Spinal cord (tissue), 10 donors: ENCODE data around the gene ORC5. TPM values are rescaled to one million over a fixed set of nuclear protein-coding genes. Genes with fewer than 3 reads are reported as not detected.
"Not testable (repeated sequence)": the region's sequence is repeated elsewhere in the genome, so short reads cannot be mapped to it uniquely, and the experiment has no call there.

Source experiments
- DNase-seq, 6 donors: peaks; one replicate each; pipeline versions ENCODE4 v3.0.0 to v3.0.0-alpha.2; 2013 to 2015; ENCODE audit warnings: low spot score in 6 of 6, low read depth in 4 of 6
- H3K27ac ChIP-seq: one replicate; pipeline ENCODE4 v1.5.1; 2013; ENCODE audit warnings: low read depth, low read length, control low read depth
- H3K27me3 ChIP-seq: one replicate; pipeline ENCODE4 v1.6.1; 2013; ENCODE audit warnings: low read length; ENCODE audit not compliant: control insufficient read depth, insufficient read depth
- H3K36me3 ChIP-seq: one replicate; pipeline ENCODE4 v1.6.1; 2013; ENCODE audit warnings: low read length; ENCODE audit not compliant: control insufficient read depth, insufficient read depth
- H3K4me1 ChIP-seq: one replicate; pipeline ENCODE4 v1.6.1; 2013; ENCODE audit warnings: low read length; ENCODE audit not compliant: control insufficient read depth, insufficient read depth
- H3K4me3 ChIP-seq: one replicate; pipeline ENCODE4 v1.5.1; 2013; ENCODE audit warnings: low read depth, low read length, control low read depth
- H3K9me3 ChIP-seq: one replicate; pipeline ENCODE4 v1.6.1; 2013; ENCODE audit warnings: low read length; ENCODE audit not compliant: control insufficient read depth, insufficient read depth
- WGBS: methylation state at CpG from one replicate; pipeline ENCODE4 v1.1.5; 2013; ENCODE audit warnings: missing lambda C conversion rate; ENCODE audit not compliant: insufficient coverage; 5-methylcytosine and 5-hydroxymethylcytosine counted together
- polyA plus RNA-seq, 2 donors: library from polyadenylated mRNA; unstranded; fragments of 120-200 nt; gene quantifications; one replicate each; pipeline ENCODE4 v1.2.1, GENCODE V29; 2013; ENCODE audit not compliant: insufficient read length in 2 of 2
- total RNA-seq, 2 donors: library from RNA; depleted of rRNA in 1 of 2; stranded (reverse); fragments of 120-200 nt in 1 of 2; fragments of >200 nt in 1 of 2; gene quantifications; one replicate each; pipeline versions ENCODE4 v1.2.3 to v1.2.4, GENCODE V29; 2013 to 2014
- donor health status: healthy.

The ORC5 gene
- total and polyA plus RNA-seq, 4 donors, result 18.5 to 42.1 (median 19.9) TPM

DNA sequence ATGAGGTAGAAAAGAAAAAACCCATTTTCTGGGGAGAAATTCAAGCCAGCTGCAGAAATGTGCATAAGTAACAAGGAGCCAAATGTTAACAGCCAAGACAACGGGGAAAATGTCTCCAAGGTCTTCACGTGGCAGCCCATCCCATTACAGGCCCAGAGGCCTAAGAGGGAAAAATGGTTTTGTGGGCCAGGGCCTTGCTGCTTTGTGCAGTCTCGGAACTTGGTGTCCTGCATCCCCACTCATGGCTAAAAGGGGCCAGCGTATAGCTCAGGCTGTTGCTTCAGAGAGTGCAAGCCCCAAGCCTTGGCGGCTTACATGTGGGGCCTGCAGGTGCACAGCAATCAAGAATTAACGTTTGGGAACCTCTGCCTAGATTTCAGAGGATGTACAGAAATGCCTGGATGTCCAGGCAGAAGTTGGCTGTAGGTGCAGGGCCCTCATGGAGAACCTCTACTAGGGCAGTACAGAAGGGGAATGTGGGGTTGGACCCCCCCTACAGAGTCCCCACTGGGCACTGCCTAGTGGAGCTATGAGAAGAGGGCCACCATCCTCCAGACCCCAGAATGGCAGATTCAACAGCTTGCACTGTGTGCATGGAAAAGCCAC is 9.0 kb downstream of the ORC5 start:
- Histone ChIP-seq H3K27me3 (no peaks in the 10 kb centered on the region), H3K27ac (no peak overlapping the region), H3K4me1 (no peaks in the 10 kb centered on the region), H3K9me3 (peaks cover 5% of the 10 kb centered on the region), H3K4me3 (no peak overlapping the region), H3K36me3 (peaks cover 7% of the 10 kb centered on the region)
- WGBS, result 89% methylated on average over 6 of the region's 6 CpGs
- DNase-seq, result no peak

DNA sequence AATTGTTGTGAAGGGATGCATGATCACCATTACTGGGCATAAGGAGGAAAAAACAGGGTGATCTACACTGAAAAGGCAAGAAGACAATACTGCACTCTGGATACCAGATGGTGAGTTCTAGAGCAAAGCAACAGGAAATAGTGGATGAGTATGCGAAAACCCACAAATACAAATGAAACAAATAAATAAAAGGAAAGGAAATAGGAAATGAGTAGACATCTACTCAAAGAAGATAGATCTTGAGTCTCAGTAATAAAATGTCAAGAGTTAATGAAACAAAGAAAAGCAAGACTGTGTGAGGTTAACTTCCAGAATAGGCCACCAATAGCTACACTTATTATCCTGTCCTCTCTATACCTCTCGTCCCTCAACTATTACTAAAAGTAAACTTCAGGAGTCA is 11.7 kb downstream of the ORC5 start:
- no peaks in the 10 kb centered on the region for H3K4me1 ChIP-seq
- peaks cover 7% of the 10 kb centered on the region for H3K36me3 ChIP-seq
- no CpG with 5 or more reads among the region's 2 CpGs for WGBS
- H3K27me3 ChIP-seq, result no peaks in the 10 kb centered on the region
- H3K9me3 ChIP-seq, result peaks cover 5% of the 10 kb centered on the region
- no peak overlapping the region for H3K27ac ChIP-seq
- DNase-seq, result no peak
- no peak overlapping the region for H3K4me3 ChIP-seq

DNA sequence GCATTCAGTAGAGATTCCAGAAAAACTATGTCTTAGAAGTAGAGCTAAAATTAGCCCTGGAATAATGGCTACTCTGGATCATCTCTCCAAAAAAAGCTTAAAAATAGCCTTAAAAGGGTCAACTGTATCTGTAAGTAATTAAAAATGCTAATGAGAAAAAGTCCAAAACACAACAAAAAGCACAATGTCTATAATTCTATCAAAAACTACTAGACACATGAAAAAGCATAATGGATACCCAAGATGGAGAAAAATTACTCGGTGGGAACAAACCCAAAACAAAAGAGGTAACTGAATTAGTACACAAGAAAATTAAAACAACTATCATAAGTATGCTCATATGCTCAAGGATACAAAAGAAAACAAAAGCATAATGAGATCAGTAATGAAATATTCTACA is 15.4 kb downstream of the ORC5 start:
- Histone ChIP-seq H3K4me1 (no peaks in the 10 kb centered on the region), H3K27me3 (no peaks in the 10 kb centered on the region), H3K27ac (no peak overlapping the region), H3K9me3 (no peaks in the 10 kb centered on the region), H3K4me3 (no peak overlapping the region), H3K36me3 (no peaks in the 10 kb centered on the region)
- WGBS, result no CpG with 5 or more reads among the region's 1 CpG
- DNase-seq, result no peak

DNA sequence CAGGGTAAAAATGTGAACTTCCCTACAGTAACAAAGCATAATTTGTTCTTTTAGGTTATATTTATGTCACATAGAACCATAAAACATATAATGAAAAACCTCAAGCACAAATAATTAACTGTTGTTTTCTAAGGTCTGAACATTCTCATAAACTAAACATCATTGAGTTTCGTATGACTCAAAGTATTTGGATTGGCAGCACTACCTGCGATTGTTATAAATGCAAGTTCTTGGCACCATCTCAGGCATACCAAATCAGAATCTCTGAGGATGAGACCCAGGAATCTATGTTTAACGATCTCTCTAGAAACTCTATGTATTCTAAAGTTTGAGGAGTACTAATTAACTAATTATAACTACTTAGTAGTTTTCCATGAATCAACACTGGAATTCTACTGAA is 22.5 kb downstream of the ORC5 start:
- 92% methylated on average over 2 of the region's 3 CpGs for WGBS
- H3K36me3 ChIP-seq, result peaks cover 4% of the 10 kb centered on the region
- H3K27ac ChIP-seq, result no peak overlapping the region
- DNase-seq, result no peak
- H3K4me1 ChIP-seq, result no peaks in the 10 kb centered on the region
- no peaks in the 10 kb centered on the region for H3K9me3 ChIP-seq
- no peak overlapping the region for H3K4me3 ChIP-seq
- no peaks in the 10 kb centered on the region for H3K27me3 ChIP-seq

DNA sequence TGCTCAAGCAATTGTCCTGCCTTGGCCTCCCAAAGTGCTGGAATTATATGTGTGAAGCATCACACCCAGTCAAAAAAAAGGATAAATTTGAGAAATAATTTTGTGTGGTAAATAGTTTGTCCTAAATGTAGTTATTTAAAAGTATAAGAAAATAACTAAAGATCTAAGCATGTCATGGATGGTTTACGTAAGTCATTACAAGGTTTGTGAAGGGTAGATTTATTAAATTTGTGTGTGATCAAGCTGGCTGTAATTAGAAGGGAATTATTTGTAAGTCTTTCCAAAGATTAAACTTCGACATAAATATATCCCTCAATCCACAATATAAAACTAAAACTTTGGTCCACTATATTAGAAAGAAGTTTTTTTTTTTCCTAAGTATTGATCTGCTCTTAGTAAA is 28.6 kb downstream of the ORC5 start:
- H3K4me1 ChIP-seq, result no peaks in the 10 kb centered on the region
- no peak overlapping the region for H3K4me3 ChIP-seq
- H3K9me3 ChIP-seq, result peaks cover 3% of the 10 kb centered on the region
- WGBS, result no CpG with 5 or more reads among the region's 2 CpGs
- H3K27ac ChIP-seq, result no peak overlapping the region
- no peaks in the 10 kb centered on the region for H3K27me3 ChIP-seq
- H3K36me3 ChIP-seq, result peaks cover 4% of the 10 kb centered on the region
- DNase-seq, result no peak

DNA sequence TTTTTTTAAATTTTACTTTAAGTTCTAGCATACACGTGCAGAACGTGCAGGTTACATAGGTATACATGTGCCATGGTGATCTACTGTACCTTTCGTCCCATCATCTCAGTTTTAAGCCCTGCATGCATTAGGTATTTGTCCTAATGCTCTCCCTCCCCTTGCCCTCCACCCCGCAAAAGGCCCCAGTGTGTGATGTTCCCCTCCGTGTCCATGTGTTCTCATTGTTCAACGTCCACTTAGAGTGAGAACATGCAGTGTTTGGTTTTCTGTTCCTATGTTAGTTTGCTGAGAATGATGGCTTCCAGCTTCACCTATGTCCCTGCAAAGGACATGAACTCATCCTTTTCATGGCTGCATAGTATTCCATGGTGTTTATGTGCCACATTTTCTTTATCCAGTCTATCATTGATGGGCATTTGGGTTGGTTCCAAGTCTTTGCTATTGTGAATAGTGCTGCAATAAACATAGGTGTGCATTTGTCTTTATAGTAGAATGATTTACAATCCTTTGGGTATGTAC is 30.2 kb downstream of the ORC5 start:
- H3K4me3 ChIP-seq, H3K4me1 ChIP-seq, H3K9me3 ChIP-seq, DNase-seq, H3K27ac ChIP-seq, H3K36me3 ChIP-seq, H3K27me3 ChIP-seq: not testable (repeated sequence)
- 100% methylated on average over 1 of the region's 6 CpGs for WGBS

DNA sequence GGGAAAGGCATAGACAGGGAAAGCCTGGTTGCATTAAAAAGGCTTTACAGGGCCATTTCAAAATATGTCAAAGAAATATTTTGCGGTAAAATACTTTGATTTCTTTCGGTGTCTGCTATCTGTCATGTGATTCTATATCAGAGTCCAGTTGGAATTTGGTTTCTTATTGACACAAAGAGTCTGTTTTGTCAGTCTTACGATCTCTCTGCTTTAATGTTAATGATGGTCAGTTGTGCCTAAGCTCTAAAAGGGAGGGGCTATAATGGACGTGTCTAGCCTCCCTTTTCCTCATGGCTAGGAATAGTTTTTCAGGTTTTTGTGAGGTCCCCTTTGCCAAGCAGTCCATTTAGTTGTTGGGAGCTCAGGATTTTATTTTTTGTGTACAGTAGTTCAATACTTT is 31.5 kb downstream of the ORC5 start:
- Histone ChIP-seq H3K27me3 (no peaks in the 10 kb centered on the region), H3K4me1 (no peaks in the 10 kb centered on the region), H3K36me3 (no peaks in the 10 kb centered on the region), H3K9me3 (peaks cover 3% of the 10 kb centered on the region), H3K4me3 (no peak overlapping the region), H3K27ac (no peak overlapping the region)
- no peak for DNase-seq
- WGBS, result no CpG with 5 or more reads among the region's 4 CpGs

DNA sequence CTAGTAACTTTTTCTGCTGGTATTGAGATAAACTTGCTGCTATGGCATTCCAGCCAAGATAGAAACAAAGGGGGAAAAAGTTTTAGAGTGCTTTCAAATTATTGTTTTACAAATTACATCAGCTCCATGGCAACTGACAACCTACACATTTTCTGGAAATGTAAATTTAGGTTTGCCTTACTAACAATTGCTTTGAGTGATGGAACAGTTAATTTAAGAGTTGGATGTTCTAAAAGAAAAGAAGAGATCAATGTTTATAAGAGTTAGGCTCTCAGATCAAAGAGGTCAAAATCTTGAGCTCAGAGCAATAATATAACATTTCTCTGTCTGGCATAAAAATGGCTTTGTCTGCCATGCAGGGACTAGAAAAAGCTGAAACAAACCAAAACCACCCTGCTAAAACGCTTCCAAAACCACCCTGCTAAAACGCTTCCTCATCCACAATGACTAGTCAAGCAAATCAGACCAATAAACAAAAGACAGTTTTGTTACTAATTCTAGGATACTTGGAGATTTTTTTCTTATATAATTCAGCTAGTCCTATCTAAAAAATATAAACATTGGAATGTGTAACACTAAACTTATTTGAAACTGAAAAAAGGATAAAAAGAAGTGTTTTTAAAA is 32.3 kb downstream of the ORC5 start:
- H3K9me3 ChIP-seq, result peaks cover 3% of the 10 kb centered on the region
- no peak overlapping the region for H3K27ac ChIP-seq
- H3K36me3 ChIP-seq, result no peaks in the 10 kb centered on the region
- no peak for DNase-seq
- H3K27me3 ChIP-seq, result no peaks in the 10 kb centered on the region
- WGBS, result no CpG with 5 or more reads among the region's 2 CpGs
- H3K4me1 ChIP-seq, result no peaks in the 10 kb centered on the region
- H3K4me3 ChIP-seq, result no peak overlapping the region

DNA sequence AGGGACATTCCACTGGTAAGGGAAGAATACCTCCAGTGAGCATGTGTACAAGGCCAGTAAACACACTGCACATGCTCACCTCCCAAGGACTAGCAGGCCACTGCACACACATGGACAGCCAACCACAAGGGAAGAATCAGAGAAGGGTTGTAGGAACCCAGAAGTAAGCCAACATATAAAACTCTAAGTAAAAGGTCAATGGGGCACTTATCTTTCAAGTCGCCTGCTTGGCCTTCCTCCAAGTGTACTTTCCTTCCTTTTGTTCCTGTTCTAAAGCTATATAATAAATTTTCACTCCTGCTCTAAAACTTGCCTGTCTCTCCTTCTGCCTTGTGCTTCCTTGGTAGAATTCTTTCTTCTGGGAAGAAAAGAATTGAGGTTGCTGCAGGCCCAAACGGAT is 33.0 kb downstream of the ORC5 start:
- peak in 2 of 6 donors; percentile 2 to 28 for DNase-seq
- H3K27ac ChIP-seq, result no peak overlapping the region
- WGBS, result no CpG with 5 or more reads among the region's 2 CpGs
- no peaks in the 10 kb centered on the region for H3K4me1 ChIP-seq
- H3K36me3 ChIP-seq, result no peaks in the 10 kb centered on the region
- H3K27me3 ChIP-seq, result no peaks in the 10 kb centered on the region
- H3K9me3 ChIP-seq, result peaks cover 2% of the 10 kb centered on the region
- H3K4me3 ChIP-seq, result no peak overlapping the region

DNA sequence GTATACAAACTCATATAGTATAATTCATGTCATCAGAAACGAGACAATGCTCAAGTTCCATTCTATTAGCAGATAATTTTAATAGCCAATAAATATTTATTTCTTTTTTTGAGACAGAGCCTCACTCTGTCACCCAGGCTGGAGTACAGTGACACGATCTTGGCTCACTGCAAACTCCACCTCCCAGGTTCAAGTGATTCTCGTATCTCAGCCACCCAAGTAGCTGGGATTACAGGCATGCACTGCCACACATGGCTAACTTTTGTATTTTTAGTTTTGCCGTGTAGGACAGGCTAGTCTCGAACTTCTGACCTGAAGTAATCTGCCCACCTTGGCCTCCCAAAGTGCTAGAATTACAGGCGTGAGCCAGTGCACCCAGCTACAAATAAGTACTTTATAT is 45.7 kb downstream of the ORC5 start:
- DNase-seq, result no peak
- Histone ChIP-seq H3K36me3 (peaks cover 4% of the 10 kb centered on the region), H3K4me3 (no peak overlapping the region), H3K4me1 (no peaks in the 10 kb centered on the region), H3K9me3 (no peaks in the 10 kb centered on the region), H3K27ac (no peak overlapping the region), H3K27me3 (no peaks in the 10 kb centered on the region)
- WGBS, result 84% methylated on average over 4 of the region's 6 CpGs
